ENCODE data around the gene LSM5.
"Not testable (repeated sequence)": the region's sequence is repeated elsewhere in the genome, so short reads cannot be mapped to it uniquely, and the experiment has no call there.

LSM5 gene

GRCh38 chr7:32502728-32503127 is 12.5 kb upstream of the LSM5 start:
- no peak for DNase-seq

- no peak for DNase-seq
Observed at GRCh38 chr7:32501522-32501921, 11.3 kb upstream of the LSM5 start.

DNA sequence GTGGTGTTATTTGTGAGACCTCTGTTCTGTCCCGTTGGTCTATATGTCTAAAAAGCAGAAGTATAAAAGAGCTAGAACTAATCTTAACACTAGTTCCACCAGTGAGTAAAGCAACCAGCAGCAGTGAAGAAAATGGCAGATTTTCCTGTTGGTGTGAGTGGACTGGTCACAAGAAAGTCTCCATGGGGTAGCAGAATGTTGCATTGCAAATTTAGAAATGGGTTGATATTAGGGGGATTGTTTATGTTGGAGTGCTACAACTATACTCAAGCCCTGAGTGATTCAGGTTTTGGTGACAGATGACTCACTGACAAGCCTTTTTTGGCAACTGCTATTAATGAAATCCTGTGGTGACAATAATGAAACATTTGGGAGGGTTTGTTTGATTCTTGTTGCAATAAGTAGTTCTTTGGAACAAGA is 10.8 kb upstream of the LSM5 start:
- DNase-seq: no peak

DNA sequence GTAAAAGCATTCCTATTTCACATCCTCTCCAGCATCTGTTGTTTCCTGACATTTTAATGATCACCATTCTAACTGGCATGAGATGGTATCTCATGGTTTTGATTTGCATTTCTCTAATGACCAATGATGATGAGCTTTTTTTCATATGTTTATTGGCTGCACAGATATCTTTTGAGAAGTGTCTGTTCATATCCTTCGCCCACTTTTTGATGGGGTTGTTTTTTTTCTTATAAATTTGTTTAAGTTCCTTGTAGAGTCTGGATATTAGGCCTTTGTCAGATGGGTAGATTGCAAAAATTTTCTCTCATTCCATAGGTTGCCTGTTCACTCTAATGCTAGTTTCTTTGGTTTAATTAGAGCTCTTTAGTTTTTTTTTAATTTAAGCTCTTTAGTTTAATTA is 10.0 kb upstream of the LSM5 start:
- not testable (repeated sequence) for DNase-seq

DNA sequence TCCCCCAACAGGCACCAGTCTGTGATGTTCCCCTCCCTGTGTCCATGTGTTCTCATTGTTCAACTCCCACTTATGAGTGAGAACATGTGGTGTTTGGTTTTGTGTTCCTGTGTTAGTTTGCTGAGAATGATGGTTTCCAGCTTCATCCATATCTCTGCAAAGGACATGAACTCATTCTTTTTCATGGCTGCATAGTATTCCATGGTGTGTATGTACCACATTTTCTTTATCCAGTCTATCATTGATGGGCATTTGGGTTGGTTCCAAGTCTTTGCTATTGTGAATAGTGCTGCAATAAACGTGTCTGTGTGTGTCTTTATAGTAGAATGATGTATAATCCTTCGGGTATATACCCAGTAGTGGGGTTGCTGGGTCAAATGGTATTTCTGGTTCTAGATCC is 9.6 kb upstream of the LSM5 start:
- DNase-seq: not testable (repeated sequence)

DNA sequence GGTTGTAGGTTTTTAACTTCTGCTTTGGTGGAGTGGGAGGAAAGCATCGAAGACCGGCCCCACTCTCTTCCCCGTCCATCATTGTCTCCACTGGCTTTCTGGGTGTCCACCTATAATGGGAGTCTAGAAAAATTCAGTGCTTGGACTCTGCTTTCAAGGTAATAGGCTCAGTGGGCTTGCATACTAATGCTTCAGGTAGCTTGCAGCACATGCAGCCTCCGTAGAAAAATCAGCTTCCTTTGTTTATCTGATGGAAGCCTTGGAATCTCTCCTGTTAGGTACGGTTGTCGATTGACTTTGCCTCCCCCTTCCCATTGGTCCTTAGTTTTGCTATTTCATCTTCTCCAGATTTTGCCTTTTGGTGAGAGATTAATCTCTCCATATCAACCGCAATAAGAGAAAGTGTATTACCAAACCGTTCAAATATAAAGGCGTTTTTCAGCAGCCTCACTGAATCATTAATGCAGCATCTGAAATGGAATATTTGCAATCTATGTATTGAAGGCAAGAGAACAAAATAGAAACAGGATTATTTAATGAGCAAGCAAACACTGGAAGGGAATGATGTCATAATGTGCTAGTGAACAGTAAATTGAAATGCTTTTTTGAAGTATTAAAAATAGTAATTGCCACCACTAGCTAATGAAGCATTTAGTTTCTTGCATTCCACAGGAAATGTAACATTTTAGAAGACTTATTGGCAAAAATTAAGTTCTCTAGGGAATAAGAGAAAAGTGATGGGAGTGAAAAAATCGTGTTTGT is 6.1 kb upstream of the LSM5 start:
- DNase-seq: no peak

DNA sequence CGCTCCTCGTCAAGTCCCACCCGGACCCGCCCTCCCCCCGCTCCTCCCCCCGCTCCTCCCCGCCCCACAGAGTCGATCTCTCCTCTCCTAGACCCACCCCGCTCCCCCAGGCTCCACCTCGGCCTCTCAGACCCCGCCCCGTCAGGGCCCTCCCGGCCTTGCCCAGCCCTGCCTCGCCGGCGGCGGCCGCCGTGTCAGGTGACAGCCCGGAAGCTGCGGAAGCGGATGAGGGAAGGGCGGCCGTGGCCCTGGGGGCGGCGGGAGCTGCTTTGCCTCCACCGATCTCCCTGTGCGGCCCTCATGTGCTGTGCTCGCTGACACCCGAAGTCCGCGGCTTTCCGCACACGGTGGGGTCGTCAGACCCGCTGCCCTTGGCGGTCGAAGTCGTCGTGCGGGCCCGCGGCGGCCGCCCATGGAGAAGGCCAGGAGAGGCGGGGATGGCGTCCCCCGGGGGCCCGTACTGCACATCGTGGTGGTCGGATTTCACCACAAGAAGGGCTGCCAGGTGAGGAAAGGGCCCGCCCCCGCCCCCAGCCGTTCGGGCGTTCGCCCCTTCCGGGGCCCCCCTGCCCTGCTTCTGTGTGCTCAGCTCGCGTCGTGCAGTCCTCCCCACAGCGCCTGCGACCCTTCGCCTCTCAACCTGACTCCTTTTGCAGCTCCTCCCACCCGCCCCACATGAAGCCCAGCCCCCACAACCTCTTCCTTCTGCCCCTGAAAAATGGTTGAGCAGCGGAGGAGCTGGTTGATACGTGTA is 5.3 kb upstream of the LSM5 start, which contains the start of gene AVL9:
Gene AVL9 (plus strand): TSS at position 192 of the 754 bp plus-strand sequence. CDS start 221 bp downstream, at position 413.
- peak; percentile 96 for DNase-seq

GRCh38 chr7:32494946-32495297 is 4.7 kb upstream of the LSM5 start:
- DNase-seq: no peak

- DNase-seq: no peak
Observed at GRCh38 chr7:32489788-32490126, 423 bp downstream of the LSM5 start.

- no peak for DNase-seq
Observed at GRCh38 chr7:32481921-32482320, 8.3 kb downstream of the LSM5 start.

DNA sequence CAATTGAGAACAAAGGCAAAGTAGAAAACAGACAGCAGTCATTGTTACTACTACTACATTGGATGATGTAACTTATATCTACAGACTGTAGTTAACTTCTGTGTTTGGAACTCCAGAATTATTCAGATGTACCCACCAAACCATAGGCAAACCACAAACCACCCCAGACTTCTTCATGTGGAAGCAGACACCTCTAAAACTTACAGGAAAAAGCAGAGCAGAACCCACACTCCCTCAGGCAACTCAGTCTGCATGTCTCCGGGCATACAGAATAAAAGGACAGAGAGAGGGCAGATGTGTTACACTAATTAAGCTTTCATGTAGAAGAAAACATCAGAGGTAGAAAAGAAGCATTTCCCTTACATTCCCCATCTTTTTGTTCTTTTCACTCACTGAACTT is 9.0 kb downstream of the LSM5 start:
- no peak for DNase-seq

- peak; percentile 62 for DNase-seq
Observed at GRCh38 chr7:32479574-32480200, 10.5 kb downstream of the LSM5 start.

- no peak for DNase-seq
Observed at GRCh38 chr7:32477649-32477980, 12.6 kb downstream of the LSM5 start.

DNA sequence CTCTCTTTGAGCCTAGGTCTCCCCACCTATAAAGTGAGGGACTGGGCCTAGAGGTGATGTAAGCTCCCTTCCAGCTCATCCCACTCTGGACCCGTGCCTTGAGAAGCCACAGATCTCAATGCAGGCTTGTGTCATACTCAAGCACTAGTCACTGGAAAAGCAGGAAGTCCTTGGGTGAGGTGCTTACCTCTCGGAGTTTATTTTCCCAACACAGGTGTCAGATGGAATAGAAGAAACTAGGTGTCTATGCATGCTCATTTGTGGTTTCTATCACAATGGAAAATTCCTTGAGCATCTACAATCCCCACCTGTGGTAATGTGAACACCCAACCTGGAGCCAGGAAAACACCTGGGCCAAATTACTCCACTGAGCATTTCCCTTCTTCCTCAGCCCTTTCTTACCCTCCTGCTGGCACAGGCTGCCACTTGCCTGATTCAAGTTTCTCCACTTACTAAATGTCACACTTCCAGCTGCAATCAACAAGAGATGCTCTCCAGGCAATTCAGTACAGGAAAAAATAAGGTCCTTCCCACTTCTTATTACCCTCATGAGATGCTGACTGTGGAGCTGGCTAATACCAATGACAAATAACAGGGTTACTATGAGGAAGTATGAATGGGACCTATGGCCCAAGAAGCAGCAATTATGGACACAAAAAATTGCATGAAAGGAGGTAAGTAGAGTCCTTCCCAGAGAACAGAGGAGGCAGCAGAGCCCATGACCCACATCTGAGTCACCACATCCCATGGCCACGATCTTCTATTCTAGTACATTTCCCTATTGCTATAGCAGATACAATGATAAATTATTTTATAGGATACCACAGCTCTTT is 13.1 kb downstream of the LSM5 start:
- DNase-seq: no peak

- DNase-seq: no peak
Observed at GRCh38 chr7:32474008-32474407, 16.2 kb downstream of the LSM5 start.

- no peak for DNase-seq
Observed at GRCh38 chr7:32472015-32472414, 18.2 kb downstream of the LSM5 start.

GRCh38 chr7:32470871-32471270 is 19.3 kb downstream of the LSM5 start:
- DNase-seq: no peak

- not testable (repeated sequence) for DNase-seq
Observed at GRCh38 chr7:32470004-32470403, 20.2 kb downstream of the LSM5 start.

DNA sequence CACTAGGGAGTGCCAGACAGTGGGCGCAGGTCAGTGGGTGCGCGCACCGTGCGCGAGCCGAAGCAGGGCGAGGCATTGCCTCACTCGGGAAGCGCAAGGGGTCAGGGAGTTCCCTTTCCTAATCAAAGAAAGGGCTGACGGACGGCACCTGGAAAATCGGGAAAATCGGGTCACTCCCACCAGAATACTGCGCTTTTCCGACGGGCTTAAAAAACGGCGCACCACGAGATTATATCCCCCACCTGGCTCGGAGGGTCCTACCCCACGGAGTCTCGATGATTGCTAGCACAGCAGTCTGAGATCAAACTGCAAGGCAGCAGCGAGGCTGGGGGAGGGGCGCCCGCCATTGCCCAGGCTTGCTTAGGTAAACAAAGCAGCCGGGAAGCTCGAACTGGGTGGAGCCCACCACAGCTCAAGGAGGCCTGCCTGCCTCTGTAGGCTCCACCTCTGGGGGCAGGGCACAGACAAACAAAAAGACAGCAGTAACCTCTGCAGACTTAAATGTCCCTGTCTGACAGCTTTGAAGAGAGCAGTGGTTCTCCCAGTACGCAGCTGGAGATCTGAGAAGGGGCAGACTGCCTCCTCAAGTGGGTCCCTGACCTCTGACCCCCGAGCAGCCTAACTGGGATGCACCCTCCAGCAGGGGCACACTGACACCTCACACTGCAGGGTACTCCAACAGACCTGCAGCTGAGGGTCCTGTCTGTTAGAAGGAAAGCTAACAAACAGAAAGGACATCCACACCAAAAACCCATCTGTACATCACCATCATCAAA is 25.4 kb downstream of the LSM5 start:
- DNase-seq: not testable (repeated sequence)

- peak; percentile 42 for DNase-seq
Observed at GRCh38 chr7:32462977-32463376, 27.2 kb downstream of the LSM5 start.

DNA sequence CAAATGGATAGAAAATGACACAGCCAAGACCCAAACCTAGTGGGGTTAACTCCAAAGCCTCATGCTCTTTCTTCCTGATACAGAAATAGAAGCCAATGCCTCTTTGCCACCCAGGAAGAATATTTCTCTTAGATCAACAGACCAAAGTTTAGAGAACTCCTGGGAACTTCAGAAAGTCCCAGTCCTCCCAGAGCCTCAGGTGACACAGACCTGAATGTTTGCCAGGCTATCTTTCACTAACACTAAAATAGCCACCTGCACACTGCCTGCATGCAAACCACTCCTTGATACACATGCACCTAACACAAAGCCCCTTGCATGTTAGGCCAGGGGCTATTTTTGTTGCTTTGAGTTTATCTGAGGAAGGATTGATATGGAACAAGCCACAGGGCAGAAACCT is 27.7 kb downstream of the LSM5 start:
- DNase-seq: no peak

GRCh38 chr7:32461484-32461883 is 28.7 kb downstream of the LSM5 start:
- DNase-seq: no peak
